ENCODE measurements around the gene CXXC5. TPM values are rescaled to one million over a fixed set of nuclear protein-coding genes. Genes with fewer than 3 reads are reported as not detected.

CXXC5 gene
- total and polyA plus RNA-seq, 2 experiments from 2014 or later = 90.9 to 106 TPM

GRCh38 chr5:139658928-139659667 is 10.9 kb downstream of the CXXC5 start:
- no peaks in the 10 kb centered on the region for H3K36me3 ChIP-seq (replicated peaks; ENCODE audit: insufficient read depth, low read depth)
- peaks cover 85% of the 10 kb centered on the region for H4K20me1 ChIP-seq (ENCODE audit: insufficient read depth, poor library complexity, severe bottlenecking)
- peaks cover 76% of the 10 kb centered on the region for H3K4me1 ChIP-seq (ENCODE audit: insufficient read depth)
- H3K4me2 ChIP-seq = peak overlapping the region; percentile 72
- no peaks in the 10 kb centered on the region for H3K9me3 ChIP-seq (ENCODE audit: low read depth)
- 43% methylated on average over 15 of the region's 15 CpGs for WGBS (ENCODE audit: low lambda C conversion rate, missing lambda C conversion rate)
- DNase-seq (ENCODE audit: low spot score) = peak; percentile 76
- no peaks in the 10 kb centered on the region for H3K9me2 ChIP-seq (replicated peaks; ENCODE audit: insufficient read depth)
- no peak overlapping the region for H3K4me3 ChIP-seq
- no peak for TF ChIP-seq CTCF (IDR thresholded peaks at IDR 0.05; ENCODE audit: poor library complexity)
- TF ChIP-seq EZH2phosphoT487 (IDR thresholded peaks at IDR 0.05; ENCODE audit: low read depth, severe bottlenecking, unreplicated experiment) = no peak
- no peak for TF ChIP-seq EZH2 (IDR thresholded peaks at IDR 0.05; ENCODE audit: borderline replicate concordance)
- H2AFZ ChIP-seq = no peak overlapping the region
- peak overlapping the region; percentile 82 for H3K27ac ChIP-seq
- H3K27me3 ChIP-seq = no peaks in the 10 kb centered on the region
- H3K79me2 ChIP-seq = peaks cover 96% of the 10 kb centered on the region

- TF ChIP-seq CTCF (IDR thresholded peaks at IDR 0.05; ENCODE audit: poor library complexity) (no peak), EZH2phosphoT487 (IDR thresholded peaks at IDR 0.05; ENCODE audit: low read depth, severe bottlenecking, unreplicated experiment) (no peak), EZH2 (IDR thresholded peaks at IDR 0.05; ENCODE audit: borderline replicate concordance) (no peak)
- peak overlapping the region; percentile 72 for H3K4me2 ChIP-seq
These were observed 11.5 kb downstream of the CXXC5 start for GRCh38 chr5:139659695-139660101.

DNA sequence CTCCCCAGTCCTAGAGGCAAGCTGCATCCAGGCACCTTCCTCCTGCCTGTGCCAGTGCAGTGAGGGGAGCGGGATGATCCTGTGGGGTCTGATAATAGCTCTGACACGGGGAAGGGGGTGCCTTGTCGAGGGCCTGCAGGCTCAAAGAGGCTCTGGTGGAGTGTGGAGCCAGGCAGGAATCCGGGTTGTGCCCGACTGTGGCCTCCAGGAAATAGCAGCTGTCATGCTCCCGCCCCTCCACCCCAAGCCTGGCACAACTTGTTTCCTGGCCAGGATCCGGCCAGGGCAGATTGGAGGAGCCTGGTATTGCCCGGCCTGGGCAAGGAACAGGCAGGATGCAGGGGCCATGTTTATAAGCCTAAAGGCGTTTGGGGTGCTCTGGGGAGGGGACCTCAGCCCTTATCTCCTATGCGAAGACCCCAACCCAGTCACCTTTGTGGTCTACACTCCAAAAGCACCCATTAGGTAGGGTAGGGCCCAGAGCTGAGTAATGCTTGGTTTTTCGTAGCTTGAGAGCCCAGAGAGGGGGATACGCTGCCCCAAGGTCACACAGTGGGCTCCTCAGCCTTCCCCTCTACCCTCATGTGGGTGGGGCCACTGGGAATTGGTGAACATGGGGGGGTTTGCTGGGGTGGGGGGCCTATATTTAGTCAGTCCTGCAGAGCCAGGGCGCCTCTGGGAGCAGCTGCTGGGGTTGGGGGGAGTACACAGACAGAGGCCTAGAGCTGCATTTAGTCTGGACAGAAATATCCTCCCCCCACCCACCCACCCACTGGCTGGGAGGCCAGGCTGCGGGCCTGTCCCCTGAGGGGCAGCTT is 12.2 kb downstream of the CXXC5 start:
- Histone ChIP-seq H3K36me3 (replicated peaks; ENCODE audit: insufficient read depth, low read depth) (no peaks in the 10 kb centered on the region), H3K4me3 (no peak overlapping the region), H4K20me1 (ENCODE audit: insufficient read depth, poor library complexity, severe bottlenecking) (peaks cover 86% of the 10 kb centered on the region), H3K9me3 (ENCODE audit: low read depth) (no peaks in the 10 kb centered on the region), H3K4me1 (ENCODE audit: insufficient read depth) (peaks cover 64% of the 10 kb centered on the region), H3K9me2 (replicated peaks; ENCODE audit: insufficient read depth) (no peaks in the 10 kb centered on the region), H3K27me3 (no peaks in the 10 kb centered on the region), H3K4me2 (peak overlapping the region; percentile 72), H2AFZ (no peak overlapping the region), H3K27ac (peak overlapping the region; percentile 82), H3K79me2 (peaks cover 96% of the 10 kb centered on the region)
- no peak for DNase-seq (ENCODE audit: low spot score)
- TF ChIP-seq EZH2 (IDR thresholded peaks at IDR 0.05; ENCODE audit: borderline replicate concordance) (no peak), CTCF (IDR thresholded peaks at IDR 0.05; ENCODE audit: poor library complexity) (no peak), EZH2phosphoT487 (IDR thresholded peaks at IDR 0.05; ENCODE audit: low read depth, severe bottlenecking, unreplicated experiment) (no peak)
- WGBS (ENCODE audit: low lambda C conversion rate, missing lambda C conversion rate) = 65% methylated on average over 13 of the region's 14 CpGs

More at GRCh38 chr5:139659695-139660101, 11.5 kb downstream of the CXXC5 start:
- Histone ChIP-seq H2AFZ (no peak overlapping the region), H3K79me2 (peaks cover 96% of the 10 kb centered on the region), H3K4me3 (no peak overlapping the region), H4K20me1 (ENCODE audit: insufficient read depth, poor library complexity, severe bottlenecking) (peaks cover 86% of the 10 kb centered on the region), H3K9me3 (ENCODE audit: low read depth) (no peaks in the 10 kb centered on the region), H3K27me3 (no peaks in the 10 kb centered on the region), H3K9me2 (replicated peaks; ENCODE audit: insufficient read depth) (no peaks in the 10 kb centered on the region), H3K4me1 (ENCODE audit: insufficient read depth) (peaks cover 70% of the 10 kb centered on the region), H3K36me3 (replicated peaks; ENCODE audit: insufficient read depth, low read depth) (no peaks in the 10 kb centered on the region), H3K27ac (peak overlapping the region; percentile 82)
- 29% methylated on average over 11 of the region's 13 CpGs for WGBS (ENCODE audit: low lambda C conversion rate, missing lambda C conversion rate)
- no peak for DNase-seq (ENCODE audit: low spot score)
